T-helper 1 cell treated with Interleukin-12 subunit alpha and Interleukin-12 subunit beta and Interleukin-4 antibody, amounts not matched to agents 30 μg/mL and 1 μg/mL, for 36 hours (primary cell): ENCODE measurements around the gene STAT5B.
"Not testable (repeated sequence)": the region's sequence is repeated elsewhere in the genome, so short reads cannot be mapped to it uniquely, and the experiment has no call there.

ENCODE experiments used
- H3K27ac Mint-ChIP-seq: one replicate; pipeline ENCODE4 v1.8.0; 2021; ENCODE audit warnings: mild to moderate bottlenecking, mixed read lengths
- H3K27me3 Mint-ChIP-seq: one replicate; pipeline ENCODE4 v1.8.0; 2021; ENCODE audit warnings: low read depth, mixed read lengths
- H3K36me3 Mint-ChIP-seq: one replicate; pipeline ENCODE4 v1.8.0; 2021; ENCODE audit warnings: low read depth, mixed read lengths
- H3K4me1 Mint-ChIP-seq: one replicate; pipeline ENCODE4 v1.8.0; 2021; ENCODE audit warnings: low read depth, mixed read lengths
- H3K4me3 Mint-ChIP-seq: one replicate; pipeline ENCODE4 v1.8.0; 2021; ENCODE audit warnings: mild to moderate bottlenecking, moderate library complexity, mixed read lengths
- H3K9me3 Mint-ChIP-seq: one replicate; pipeline ENCODE4 v1.8.0; 2021; ENCODE audit warnings: mixed read lengths

The STAT5B gene

DNA sequence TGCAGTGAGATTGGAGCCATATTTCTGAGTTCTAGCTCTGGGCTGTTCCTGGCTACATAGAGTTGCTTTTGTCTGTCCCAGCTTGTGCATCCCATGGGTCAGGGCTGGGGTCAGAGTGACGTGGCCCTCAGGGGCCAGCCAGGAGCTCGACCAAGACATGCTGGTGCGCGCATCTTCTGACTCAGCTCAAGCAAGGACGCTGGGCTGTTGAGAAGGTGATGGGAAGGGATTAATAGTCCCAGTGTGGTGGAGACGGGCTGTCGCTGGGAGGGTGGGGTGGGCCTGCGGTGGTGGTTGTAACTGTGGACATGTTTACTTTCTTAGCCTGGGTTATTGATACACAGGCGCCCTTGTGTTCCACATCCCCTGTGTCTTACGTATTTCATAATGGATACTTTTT lies 21.6 kb upstream of the STAT5B start:
- H3K27me3 Mint-ChIP-seq, H3K4me3 Mint-ChIP-seq, H3K4me1 Mint-ChIP-seq, H3K27ac Mint-ChIP-seq, H3K9me3 Mint-ChIP-seq: not testable (repeated sequence)
- H3K36me3 Mint-ChIP-seq = peaks cover 43% of the 10 kb centered on the region

DNA sequence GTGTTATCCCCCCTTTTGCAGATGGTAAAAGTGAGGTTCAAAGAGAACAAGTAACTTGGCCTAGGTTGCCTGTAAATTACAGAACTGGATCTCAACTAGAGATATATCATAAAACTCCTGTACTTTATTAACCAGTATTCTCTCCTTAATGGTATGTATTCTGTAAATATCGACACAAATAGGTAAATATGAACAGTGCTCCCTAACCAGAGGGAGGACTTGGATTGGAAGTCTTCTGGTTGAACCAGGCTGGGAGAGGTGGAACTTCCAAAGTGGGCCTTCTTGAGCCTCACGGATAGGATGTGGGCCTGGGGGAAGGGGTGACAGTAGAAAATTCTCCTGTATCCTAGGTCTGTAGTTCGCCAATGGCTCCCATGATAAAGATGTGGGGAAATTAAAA lies 19.8 kb upstream of the STAT5B start:
- H3K27me3 Mint-ChIP-seq = no peaks in the 10 kb centered on the region
- peaks cover 10% of the 10 kb centered on the region for H3K4me1 Mint-ChIP-seq
- H3K9me3 Mint-ChIP-seq = no peaks in the 10 kb centered on the region
- no peak overlapping the region for H3K4me3 Mint-ChIP-seq
- peak overlapping the region; percentile 8 for H3K27ac Mint-ChIP-seq
- peaks cover 36% of the 10 kb centered on the region for H3K36me3 Mint-ChIP-seq

DNA sequence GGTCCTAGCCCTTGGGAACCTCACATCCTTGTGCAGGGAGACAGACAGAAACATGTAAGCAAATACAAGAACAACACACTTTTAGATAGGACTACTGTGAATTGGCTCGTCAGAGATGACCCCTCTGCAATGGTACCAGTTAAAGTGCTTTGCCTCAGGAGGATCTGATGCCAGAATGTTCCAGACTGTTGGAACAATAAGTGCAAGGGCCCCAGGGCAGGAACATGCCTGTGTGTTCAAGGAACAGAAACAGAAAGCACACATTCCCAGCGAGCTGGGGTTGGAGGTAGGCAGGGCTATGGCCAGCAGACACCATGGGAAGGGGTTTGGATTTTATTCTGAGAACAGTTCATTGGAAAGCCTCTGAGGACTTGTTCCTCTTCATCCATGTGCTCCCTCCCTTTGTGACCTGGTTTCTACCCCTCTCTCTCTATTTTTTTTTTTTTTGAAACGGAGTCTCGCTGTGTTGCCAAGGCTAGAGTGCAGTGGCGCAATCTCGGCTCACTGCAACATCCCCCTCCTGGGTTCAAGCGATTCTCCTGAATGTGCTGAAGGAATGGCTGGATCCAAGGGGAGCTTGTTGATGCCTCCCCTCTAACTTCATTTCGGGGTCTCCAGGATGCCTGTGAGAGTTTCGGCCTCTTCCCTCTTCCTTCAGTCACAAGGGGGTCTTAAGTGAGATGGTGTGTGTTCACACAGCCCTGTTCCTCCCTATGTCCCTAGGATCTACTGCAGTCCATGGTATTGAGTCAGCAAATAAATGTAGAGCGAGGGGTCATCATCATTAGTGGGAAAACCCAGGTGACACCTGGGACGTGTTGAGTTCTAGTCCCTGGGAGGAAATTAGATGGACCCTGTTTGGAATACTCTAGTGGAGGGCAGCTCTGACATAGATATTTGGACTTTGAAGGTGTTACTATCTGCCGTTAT lies 18.5 kb upstream of the STAT5B start:
- no peaks in the 10 kb centered on the region for H3K27me3 Mint-ChIP-seq
- no peak overlapping the region for H3K4me3 Mint-ChIP-seq
- no peak overlapping the region for H3K27ac Mint-ChIP-seq
- peaks cover 40% of the 10 kb centered on the region for H3K36me3 Mint-ChIP-seq
- peaks cover 22% of the 10 kb centered on the region for H3K4me1 Mint-ChIP-seq
- no peaks in the 10 kb centered on the region for H3K9me3 Mint-ChIP-seq

DNA sequence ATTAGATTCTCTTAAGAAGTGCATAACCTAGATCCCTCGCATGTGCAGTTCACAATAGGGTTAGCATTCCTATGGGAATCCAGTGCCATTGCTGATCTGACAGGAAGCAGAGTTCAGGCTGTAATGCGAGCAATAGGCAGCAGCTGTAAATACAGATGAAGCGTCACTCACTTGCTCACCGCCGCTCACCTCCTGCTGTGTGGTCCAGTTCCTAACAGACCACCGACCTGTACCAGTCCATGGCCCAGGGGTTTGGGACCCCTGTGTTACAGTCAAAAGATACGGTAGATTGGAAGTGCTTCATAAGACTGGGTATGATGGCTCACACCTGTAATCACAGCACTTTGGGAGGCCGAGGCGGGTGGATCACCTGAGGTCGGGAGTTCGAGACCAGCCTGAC lies 14.9 kb upstream of the STAT5B start:
- H3K4me3 Mint-ChIP-seq = peak overlapping the region; percentile 15
- peak overlapping the region; percentile 37 for H3K27ac Mint-ChIP-seq
- peaks cover 38% of the 10 kb centered on the region for H3K4me1 Mint-ChIP-seq
- H3K27me3 Mint-ChIP-seq = no peaks in the 10 kb centered on the region
- peaks cover 30% of the 10 kb centered on the region for H3K36me3 Mint-ChIP-seq
- no peaks in the 10 kb centered on the region for H3K9me3 Mint-ChIP-seq

DNA sequence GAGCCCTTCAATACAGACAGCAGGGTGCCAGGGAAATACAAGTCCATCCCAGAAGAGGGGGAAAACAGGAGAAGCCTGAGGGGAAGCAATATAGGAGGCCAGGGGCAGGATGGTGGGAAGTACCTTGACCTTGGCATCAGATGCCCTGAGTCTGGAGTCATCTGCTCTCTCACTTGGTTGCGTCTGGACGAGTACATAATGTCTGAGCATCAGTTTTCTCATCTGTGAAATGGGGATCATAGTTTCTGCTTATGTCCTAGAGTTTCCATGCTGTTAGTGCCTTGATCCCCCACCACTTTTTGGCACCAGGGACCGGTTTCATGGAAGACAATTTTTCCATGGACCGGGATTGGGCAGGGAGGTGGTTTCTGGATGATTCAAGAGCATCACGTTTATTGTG lies 14.4 kb upstream of the STAT5B start:
- H3K36me3 Mint-ChIP-seq = peaks cover 26% of the 10 kb centered on the region
- peaks cover 38% of the 10 kb centered on the region for H3K4me1 Mint-ChIP-seq
- H3K27me3 Mint-ChIP-seq = no peaks in the 10 kb centered on the region
- H3K27ac Mint-ChIP-seq = peak overlapping the region; percentile 80
- H3K9me3 Mint-ChIP-seq = no peaks in the 10 kb centered on the region
- H3K4me3 Mint-ChIP-seq = peak overlapping the region; percentile 90

DNA sequence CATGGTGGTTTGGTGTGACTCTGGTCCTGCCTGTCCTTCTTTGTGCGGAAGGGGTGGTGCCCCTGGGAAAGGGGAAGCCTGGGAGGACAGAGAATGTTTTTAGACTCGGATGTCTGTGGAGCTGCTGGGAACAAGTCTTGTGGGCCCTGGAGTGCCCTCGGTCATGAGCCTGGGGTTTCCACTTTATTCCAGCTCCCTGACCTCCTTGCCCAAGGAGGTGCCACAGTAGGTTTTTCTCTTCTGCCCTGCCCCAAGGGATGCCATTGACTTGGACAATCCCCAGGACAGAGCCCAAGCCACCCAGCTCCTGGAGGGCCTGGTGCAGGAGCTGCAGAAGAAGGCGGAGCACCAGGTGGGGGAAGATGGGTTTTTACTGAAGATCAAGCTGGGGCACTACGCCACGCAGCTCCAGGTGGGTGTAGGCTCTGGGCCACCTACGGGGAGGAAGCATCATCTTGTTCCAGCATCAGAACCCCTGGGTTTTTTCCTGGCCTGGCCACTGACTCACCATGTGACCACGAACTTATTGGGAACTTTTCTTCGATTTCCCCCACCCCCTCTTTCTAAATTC lies 13.5 kb upstream of the STAT5B start:
- no peaks in the 10 kb centered on the region for H3K9me3 Mint-ChIP-seq
- H3K36me3 Mint-ChIP-seq = peaks cover 22% of the 10 kb centered on the region
- H3K4me3 Mint-ChIP-seq = peak overlapping the region; percentile 90
- no peaks in the 10 kb centered on the region for H3K27me3 Mint-ChIP-seq
- peak overlapping the region; percentile 80 for H3K27ac Mint-ChIP-seq
- peaks cover 38% of the 10 kb centered on the region for H3K4me1 Mint-ChIP-seq

DNA sequence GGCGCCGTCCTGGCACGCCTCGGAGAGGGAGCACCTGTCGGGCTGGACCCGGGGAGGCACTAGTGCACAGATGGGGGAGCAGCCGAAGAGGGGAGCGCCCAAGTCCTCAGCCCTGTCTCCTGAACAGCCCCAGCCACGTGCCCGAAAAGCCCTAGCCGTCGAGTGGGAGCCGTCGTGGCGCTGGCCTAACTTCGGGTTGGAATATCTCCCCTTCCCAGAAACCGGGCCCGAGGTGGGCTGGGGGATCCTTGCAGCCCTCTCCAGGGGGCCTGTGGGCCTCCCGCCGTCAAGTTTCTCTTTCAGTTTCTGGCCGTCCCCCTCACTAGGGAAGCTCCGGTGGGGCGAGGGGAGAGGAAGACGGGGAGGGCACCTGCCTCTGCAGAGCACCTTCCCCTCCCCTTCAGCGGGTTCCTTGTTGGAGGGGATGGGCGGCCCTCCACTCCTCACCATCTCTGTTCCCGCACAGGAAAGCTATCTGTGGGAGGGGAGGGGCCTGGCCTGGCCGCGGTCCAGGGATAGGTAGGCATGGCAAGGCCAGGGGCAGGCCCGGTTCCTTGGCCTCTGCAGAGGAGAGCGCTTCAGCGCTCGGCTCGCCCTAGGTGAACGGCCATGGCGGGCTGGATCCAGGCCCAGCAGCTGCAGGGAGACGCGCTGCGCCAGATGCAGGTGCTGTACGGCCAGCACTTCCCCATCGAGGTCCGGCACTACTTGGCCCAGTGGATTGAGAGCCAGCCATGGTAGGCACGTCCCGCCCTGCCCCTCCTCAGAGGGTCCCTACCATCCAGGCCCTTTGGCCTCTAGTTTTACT lies 12.8 kb upstream of the STAT5B start:
- H3K4me1 Mint-ChIP-seq = peaks cover 34% of the 10 kb centered on the region

DNA sequence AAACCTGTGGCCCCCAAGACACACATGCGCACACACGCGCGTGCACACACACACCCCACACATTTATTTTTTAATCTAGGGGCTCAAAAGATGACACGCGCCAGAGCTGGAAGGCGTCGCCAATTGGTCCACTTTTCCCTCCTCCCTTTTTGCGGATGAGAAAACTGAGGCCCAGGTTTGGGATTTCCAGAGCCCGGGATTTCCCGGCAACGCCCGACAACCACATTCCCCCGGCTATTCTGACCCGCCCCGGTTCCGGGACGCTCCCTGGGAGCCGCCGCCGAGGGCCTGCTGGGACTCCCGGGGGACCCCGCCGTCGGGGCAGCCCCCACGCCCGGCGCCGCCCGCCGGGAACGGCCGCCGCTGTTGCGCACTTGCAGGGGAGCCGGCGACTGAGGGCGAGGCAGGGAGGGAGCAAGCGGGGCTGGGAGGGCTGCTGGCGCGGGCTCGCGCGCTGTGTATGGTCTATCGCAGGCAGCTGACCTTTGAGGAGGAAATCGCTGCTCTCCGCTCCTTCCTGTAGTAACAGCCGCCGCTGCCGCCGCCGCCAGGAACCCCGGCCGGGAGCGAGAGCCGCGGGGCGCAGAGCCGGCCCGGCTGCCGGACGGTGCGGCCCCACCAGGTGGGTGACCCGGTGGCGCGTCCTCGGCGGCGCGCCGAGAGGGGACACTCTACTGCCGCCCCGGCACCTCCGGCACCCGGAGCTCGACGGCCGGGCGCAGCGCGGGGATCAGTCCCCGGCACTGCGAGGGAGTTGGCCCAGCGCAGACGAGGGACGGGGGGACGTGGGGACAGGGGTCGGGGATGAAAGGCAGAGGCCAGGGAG lies 12.0 kb upstream of the STAT5B start, which contains the start of gene STAT5A:
Gene STAT5A, plus strand, starts transcription at position 522 of the 826 bp plus-strand sequence. CDS start 914 bp downstream, outside the sequence.
- Mint-ChIP-seq H3K27ac (peak within 1 kb of the TSS; percentile 98), H3K36me3 (peaks cover 14% of the 10 kb centered on the region), H3K9me3 (no peaks in the 10 kb centered on the region), H3K27me3 (no peaks in the 10 kb centered on the region), H3K4me1 (peaks cover 30% of the 10 kb centered on the region), H3K4me3 (peak within 1 kb of the TSS; percentile 96)

More for the DNA sequence above, 12.8 kb upstream of the STAT5B start:
- H3K9me3 Mint-ChIP-seq = no peaks in the 10 kb centered on the region
- peaks cover 18% of the 10 kb centered on the region for H3K36me3 Mint-ChIP-seq
- peak overlapping the region; percentile 90 for H3K4me3 Mint-ChIP-seq
- H3K27me3 Mint-ChIP-seq = no peaks in the 10 kb centered on the region
- peak overlapping the region; percentile 84 for H3K27ac Mint-ChIP-seq

DNA sequence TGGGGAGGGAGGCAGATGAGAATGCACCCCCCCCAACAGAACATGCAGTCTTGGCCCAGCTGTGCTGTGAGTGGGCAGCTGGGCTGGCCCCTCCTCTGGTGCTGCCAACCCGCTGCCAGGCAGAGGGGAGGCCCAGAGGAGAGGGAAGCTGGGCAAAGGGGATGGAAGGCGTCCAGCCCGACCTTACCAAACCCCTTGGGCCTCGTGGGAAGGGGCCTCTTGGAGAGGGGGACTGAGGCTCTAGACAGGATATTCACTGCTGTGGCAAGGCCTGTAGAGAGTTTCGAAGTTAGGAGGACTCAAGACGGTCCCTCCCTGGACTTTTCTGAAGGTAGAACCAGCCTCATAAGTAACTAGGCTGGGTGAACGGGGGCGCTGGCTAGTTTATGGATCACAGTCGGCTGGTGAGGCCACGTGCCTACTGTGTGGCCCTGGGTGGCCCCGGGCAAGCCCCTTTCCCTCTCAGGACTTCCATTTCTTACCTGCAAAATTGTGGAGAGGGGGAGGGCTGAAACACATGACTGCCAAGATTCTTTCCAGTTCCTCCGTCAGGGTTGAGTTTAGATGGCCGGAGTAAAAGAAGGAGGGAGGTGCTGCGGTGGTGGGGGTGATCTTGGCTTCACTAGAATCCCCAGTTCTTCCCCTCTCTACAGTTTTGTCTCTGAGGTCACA lies 11.2 kb upstream of the STAT5B start:
- peak overlapping the region; percentile 98 for H3K27ac Mint-ChIP-seq

DNA sequence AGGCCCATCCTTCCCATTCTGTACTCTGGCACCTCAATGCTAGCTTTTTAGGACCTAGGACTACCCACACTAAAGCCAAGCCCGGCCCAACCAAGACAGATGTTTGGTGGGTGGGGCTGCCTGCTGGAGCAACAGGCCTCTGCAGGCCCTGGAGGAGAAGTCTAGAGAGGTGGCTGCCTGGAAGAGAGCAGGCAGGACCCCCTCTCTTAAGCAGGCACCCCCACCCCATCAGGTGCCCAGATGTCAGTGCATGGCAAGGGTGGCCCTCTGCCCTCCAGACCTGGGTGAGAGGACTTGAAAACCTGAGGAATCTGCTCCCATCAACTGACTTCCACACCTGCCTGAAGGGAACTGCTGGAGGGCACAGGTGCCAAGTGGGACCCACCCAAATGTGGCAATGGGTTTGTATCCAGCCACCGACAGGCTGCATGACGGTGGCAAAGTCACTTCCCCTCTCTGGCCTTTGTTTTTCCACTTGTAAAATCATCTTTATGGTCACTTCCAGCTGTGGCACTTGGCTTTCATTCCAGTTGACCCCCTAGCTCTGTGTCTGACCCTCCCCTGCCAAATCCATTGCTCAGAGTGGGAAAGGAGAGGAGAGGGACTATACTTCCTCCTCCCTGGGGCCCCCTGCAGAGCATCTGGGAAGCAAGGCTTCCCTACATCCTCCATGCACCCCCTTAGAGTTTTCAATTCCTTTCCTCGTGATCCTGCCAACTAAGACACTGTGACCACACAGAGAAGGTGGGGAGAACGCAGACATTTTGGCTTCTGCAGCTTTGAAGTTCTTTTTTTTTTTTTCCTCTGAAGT lies 10.4 kb upstream of the STAT5B start:
- Mint-ChIP-seq H3K9me3 (no peaks in the 10 kb centered on the region), H3K4me1 (peaks cover 35% of the 10 kb centered on the region), H3K36me3 (peaks cover 11% of the 10 kb centered on the region), H3K27ac (peak overlapping the region; percentile 98), H3K27me3 (no peaks in the 10 kb centered on the region), H3K4me3 (peak overlapping the region; percentile 96)

More for the DNA sequence above, 11.2 kb upstream of the STAT5B start:
- Mint-ChIP-seq H3K27me3 (no peaks in the 10 kb centered on the region), H3K4me1 (peaks cover 35% of the 10 kb centered on the region), H3K36me3 (peaks cover 14% of the 10 kb centered on the region), H3K9me3 (no peaks in the 10 kb centered on the region), H3K4me3 (peak overlapping the region; percentile 96)

DNA sequence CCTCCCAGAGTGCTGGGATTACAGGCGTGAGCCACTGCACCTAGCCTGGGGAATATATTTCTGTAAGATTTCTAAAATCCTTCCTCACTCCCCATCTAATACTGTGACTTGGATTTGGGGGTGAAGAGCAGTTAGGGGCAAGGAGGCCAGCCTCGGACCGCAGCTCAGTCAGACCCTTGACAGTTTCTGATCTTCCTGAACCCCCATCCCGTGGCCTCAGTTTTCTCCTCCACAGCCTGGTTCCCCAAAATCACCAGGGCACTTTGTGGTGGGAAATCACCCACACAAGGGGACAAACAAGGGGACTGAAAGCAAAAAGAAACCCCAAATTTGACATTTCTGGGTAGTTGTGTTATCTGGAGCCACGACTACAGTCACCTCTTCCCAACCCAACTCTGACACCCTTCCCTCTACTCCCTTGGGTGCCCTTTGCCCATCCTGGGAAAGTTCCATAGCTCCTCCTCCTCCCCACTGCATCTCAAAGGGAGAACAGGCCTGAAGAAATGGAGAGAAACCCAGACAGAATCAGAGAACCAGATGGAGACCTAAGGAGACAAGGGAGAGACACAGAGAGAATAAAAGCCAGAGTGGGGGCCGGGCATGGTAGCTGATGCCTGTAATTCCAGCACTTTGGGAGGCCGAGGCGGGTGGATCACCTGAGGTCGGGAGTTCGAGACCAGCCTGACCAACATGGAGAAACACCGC lies 9.3 kb upstream of the STAT5B start:
- H3K27ac Mint-ChIP-seq = no peak overlapping the region
- H3K27me3 Mint-ChIP-seq = no peaks in the 10 kb centered on the region
- no peaks in the 10 kb centered on the region for H3K9me3 Mint-ChIP-seq
- H3K4me1 Mint-ChIP-seq = peaks cover 28% of the 10 kb centered on the region
- H3K4me3 Mint-ChIP-seq = peak overlapping the region; percentile 1
- H3K36me3 Mint-ChIP-seq = peaks cover 5% of the 10 kb centered on the region

DNA sequence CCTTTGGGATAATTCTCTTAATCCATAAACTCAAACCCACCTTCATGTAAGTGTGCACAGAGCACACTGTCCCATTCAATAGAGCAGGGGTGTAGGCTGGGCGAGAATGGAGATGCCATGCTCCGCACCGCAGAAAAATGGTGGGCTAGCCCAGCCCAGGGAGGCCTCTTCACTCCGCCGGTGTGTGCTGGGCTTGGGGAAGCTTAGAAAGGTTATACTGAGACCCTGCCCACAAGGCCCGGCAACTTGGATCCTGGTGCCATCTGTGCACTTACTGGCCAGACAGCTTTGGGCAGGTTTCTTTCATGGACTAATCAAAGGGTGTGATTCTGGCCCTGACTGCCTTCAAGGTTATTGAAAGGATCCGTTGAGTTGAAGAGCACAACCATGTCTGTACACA lies 8.4 kb upstream of the STAT5B start:
- H3K9me3 Mint-ChIP-seq = no peaks in the 10 kb centered on the region
- no peak overlapping the region for H3K27ac Mint-ChIP-seq
- H3K4me3 Mint-ChIP-seq = no peak overlapping the region
- no peaks in the 10 kb centered on the region for H3K27me3 Mint-ChIP-seq
- peaks cover 19% of the 10 kb centered on the region for H3K4me1 Mint-ChIP-seq
- H3K36me3 Mint-ChIP-seq = no peaks in the 10 kb centered on the region
